GM10266 (cell line): Measurements from ENCODE around the gene NEDD8.
A peak's percentile ranks its signal among the peaks of the same experiment; 100 is the strongest.

Source experiments
- DNase-seq: peaks from one replicate; pipeline ENCODE4 v3.0.0; 2012; ENCODE audit errors: extremely low spot score
- CTCF ChIP-seq: IDR thresholded peaks from 2 replicates; pipeline ENCODE4 v1.5.1; 2012; ENCODE audit warnings: mild to moderate bottlenecking, low read depth; ENCODE audit not compliant: control insufficient read depth, insufficient read depth; ENCODE audit errors: missing control alignments

Gene NEDD8

DNA sequence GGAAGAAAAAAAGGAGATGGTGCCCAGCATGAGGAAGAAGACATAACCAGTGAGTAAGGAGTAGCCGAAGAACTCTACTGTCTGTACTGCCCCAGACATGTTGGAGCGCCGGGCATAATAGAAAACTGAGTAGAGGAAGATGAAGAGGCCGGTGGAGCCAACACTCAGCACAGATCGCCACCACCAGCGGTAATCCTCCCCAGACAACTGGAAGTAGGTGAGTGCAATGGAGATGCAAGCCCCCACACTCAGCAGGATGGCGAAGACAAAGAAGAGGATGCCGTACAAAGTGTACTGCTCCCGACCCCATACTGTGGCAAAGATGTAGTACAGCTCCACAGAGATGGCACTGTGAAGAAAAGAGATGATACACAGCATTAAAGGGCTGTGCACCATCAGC, 42.7 kb downstream of the NEDD8 start:
- no peak for TF ChIP-seq CTCF
- DNase-seq, result no peak

GRCh38 chr14:24189059-24189375, 43.1 kb downstream of the NEDD8 start:
- TF ChIP-seq CTCF, result no peak
- DNase-seq, result no peak

DNA sequence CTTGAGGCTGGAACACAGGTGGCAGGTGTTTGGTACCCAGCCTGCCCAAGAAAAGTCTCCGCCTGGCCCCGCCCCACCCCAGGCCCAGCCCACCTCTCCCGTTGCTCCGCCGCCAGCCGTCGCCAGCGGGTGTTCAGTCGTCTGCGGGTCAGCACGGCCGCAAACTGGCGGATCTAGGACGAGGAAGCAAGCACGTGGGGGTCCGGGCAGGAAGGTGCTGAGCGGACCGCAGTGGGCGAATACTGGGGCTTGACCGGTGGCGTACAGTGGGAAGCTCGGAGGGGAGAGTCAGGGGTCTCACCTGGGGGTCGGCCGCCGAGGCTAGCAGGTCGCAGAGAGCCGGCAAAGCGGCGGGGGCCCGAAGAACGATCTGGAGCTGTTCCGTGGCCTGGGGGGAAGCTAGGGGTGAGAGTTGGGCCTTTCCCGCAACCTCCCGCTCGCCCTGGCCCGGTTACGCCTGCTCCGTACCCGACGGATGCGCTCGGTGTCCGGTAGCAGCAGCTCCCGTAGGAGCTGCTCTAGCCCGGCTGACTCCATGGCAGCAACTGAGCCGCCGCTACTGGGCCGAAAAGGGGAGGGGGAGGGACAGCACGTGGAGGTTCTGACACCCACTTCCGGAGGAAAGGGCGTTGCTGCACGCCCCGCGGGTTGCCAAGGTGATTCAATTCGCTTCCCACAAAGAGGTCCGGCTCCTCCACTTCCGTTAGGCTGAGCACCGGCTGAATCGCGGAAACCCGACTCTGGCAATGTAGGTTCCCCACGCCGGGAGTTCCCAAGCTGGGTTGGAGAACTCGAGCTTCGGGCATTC, 43.7 kb downstream of the NEDD8 start, which contains the start of gene IPO4:
Gene IPO4 (minus strand): TSS at position 566 of the 808 bp plus-strand sequence. CDS start 29 bp downstream, at position 537.
- DNase-seq, result peak; percentile 98
- TF ChIP-seq CTCF, result no peak

DNA sequence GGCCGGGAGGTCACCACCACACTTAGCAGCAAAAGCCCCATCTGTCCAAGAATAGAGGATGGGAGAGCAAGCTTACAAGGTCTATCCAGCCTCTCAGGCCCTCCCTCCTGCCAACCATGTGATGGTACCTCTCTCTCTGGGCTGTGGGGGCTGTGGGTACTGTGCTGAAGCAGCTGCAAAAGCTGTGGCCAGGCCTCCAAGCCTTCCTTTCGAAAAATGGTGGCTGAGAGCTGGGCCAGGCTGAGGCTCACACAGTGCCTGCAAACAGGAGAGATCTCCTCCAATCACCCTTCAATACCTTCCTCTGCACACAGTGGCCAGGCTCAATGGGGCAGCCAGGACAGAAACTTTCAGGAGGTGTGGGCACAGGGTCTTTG, 44.6 kb downstream of the NEDD8 start:
- no peak for TF ChIP-seq CTCF
- DNase-seq, result no peak

GRCh38 chr14:24186831-24187538, 45.2 kb downstream of the NEDD8 start:
- no peak for TF ChIP-seq CTCF
- DNase-seq, result no peak

DNA sequence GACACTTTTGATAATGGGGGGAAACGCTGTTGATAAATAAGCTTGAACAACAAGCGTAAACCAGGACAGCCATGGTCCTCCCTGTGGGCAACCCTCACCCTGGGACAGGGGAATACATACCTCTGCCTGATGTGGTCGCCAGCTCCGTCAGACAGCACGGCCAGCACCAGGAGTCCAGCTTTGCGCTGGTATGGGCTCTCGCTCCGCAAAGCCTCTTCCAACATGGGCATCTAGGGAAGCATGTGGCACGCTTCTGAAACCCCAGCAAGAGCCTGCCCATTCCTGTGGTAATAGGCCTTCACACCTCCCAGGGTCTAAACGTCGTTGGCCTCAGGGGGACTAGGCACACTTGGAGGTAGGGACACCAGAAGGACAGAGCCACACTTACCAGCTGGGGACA, 46.4 kb downstream of the NEDD8 start:
- no peak for TF ChIP-seq CTCF
- DNase-seq, result no peak

GRCh38 chr14:24185026-24185425, 47.1 kb downstream of the NEDD8 start:
- no peak for TF ChIP-seq CTCF

More at GRCh38 chr14:24185026-24185425, 47.1 kb downstream of the NEDD8 start:
- DNase-seq, result no peak
